ENCODE data around the gene PLK1. TPM values are rescaled to one million over a fixed set of nuclear protein-coding genes. Genes with fewer than 3 reads are reported as not detected.

Gene PLK1
- total and polyA plus RNA-seq, 2 of the 13 experiments (the other 11 are each of a cell fraction or from before 2014, with no cell fraction given): 71.5 to 76.3 TPM

DNA sequence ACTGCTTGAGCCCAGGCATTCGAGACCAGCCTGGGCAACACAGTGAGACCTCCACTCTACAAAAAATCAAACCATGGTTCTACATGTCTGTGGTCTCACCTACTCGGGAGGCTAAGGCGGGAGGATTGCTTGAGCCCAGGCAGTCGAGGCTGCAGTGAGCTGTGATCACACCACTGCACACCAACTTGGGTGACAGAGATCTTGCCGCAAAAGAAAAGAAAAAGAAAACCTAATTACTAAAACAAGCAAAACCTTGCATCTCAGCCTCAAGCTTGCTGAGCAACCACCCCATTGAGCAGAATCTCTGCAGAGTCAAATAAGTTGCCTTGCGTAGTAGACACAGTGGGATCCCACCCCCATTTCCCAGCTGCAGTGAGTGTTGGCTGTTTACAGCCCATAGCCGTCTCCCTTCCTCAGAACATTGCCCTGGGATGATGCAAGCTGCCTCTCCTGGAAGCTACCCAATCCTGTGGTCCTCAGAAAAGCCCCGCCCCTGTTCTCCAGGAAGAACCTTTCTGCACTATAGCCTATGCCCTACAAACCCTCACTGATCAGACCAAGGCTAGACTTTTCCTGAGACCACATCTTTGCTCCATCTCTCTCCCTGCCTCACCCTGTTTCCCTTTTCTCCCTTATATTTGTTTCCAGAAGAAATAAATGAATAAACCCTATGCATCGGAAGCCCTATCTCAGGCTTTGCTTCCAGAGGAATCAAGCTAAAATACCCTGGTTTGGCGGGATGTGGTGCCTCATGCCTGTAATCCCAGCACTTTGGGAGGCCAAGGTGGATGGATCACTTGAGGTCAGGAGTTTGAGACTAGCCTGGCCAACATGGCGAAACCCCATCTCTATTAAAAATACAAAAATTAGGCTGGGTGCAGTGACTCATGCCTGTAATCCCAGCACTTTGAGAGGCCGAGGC is 51.1 kb downstream of the PLK1 start (continued):
- TF ChIP-seq, protein P1, sequence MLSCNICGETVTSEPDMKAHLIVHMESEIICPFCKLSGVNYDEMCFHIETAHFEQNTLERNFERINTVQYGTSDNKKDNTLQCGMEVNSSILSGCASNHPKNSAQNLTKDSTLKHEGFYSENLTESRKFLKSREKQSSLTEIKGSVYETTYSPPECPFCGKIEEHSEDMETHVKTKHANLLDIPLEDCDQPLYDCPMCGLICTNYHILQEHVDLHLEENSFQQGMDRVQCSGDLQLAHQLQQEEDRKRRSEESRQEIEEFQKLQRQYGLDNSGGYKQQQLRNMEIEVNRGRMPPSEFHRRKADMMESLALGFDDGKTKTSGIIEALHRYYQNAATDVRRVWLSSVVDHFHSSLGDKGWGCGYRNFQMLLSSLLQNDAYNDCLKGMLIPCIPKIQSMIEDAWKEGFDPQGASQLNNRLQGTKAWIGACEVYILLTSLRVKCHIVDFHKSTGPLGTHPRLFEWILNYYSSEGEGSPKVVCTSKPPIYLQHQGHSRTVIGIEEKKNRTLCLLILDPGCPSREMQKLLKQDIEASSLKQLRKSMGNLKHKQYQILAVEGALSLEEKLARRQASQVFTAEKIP (CRISPR knock-in tag; IDR thresholded peaks at IDR 0.05; ENCODE audit: borderline replicate concordance): no peak
- TF ChIP-seq ZNF546 (CRISPR knock-in tag; conservative IDR thresholded peaks at IDR 0.05) (no peak), ZNF230 (CRISPR knock-in tag; IDR thresholded peaks at IDR 0.05) (0 out of 2 replicates have a peak, but pooled peaks have one; percentile 45), MED13 (CRISPR knock-in tag; IDR thresholded peaks at IDR 0.05) (no peak), ZNF350 (CRISPR knock-in tag; IDR thresholded peaks at IDR 0.05; ENCODE audit: borderline replicate concordance, low read depth) (0 out of 2 replicates have a peak, but pooled peaks have one; percentile 39), POLR2A (IDR thresholded peaks at IDR 0.05; ENCODE audit: insufficient read depth in 1 of 2, low read depth in 2 of 2, low read length in 2 of 2) (peak in 1 of 2 experiments; percentile 34; a peak in 1 of 4 replicates), ZNF776 (CRISPR knock-in tag; IDR thresholded peaks at IDR 0.05) (no peak), GTF3A (CRISPR knock-in tag; conservative IDR thresholded peaks at IDR 0.05) (no peak), ZNF761 (CRISPR knock-in tag; conservative IDR thresholded peaks at IDR 0.05) (no peak), TBL1XR1 (IDR thresholded peaks at IDR 0.05; ENCODE audit: borderline replicate concordance, low read length, partially characterized antibody) (no peak), LCORL (IDR thresholded peaks at IDR 0.05) (no peak), LCORL (CRISPR knock-in tag; IDR thresholded peaks at IDR 0.05) (0 out of 2 replicates have a peak, but pooled peaks have one; percentile 43), ZNF292 (CRISPR knock-in tag; IDR thresholded peaks at IDR 0.05; ENCODE audit: borderline replicate concordance, low read depth) (peak; percentile 63; the same call in 1 of the 2 replicates), TOPORS (CRISPR knock-in tag; IDR thresholded peaks at IDR 0.05) (no peak), ZNF441 (CRISPR knock-in tag; IDR thresholded peaks at IDR 0.05; ENCODE audit: borderline replicate concordance) (no peak)
- TF ChIP-seq, protein P2, sequence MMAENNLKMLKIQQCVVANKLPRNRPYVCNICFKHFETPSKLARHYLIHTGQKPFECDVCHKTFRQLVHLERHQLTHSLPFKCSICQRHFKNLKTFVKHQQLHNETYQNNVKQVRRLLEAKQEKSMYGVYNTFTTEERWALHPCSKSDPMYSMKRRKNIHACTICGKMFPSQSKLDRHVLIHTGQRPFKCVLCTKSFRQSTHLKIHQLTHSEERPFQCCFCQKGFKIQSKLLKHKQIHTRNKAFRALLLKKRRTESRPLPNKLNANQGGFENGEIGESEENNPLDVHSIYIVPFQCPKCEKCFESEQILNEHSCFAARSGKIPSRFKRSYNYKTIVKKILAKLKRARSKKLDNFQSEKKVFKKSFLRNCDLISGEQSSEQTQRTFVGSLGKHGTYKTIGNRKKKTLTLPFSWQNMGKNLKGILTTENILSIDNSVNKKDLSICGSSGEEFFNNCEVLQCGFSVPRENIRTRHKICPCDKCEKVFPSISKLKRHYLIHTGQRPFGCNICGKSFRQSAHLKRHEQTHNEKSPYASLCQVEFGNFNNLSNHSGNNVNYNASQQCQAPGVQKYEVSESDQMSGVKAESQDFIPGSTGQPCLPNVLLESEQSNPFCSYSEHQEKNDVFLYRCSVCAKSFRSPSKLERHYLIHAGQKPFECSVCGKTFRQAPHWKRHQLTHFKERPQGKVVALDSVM (CRISPR knock-in tag; IDR thresholded peaks at IDR 0.05): peak; percentile 90
- TF ChIP-seq, protein P3, sequence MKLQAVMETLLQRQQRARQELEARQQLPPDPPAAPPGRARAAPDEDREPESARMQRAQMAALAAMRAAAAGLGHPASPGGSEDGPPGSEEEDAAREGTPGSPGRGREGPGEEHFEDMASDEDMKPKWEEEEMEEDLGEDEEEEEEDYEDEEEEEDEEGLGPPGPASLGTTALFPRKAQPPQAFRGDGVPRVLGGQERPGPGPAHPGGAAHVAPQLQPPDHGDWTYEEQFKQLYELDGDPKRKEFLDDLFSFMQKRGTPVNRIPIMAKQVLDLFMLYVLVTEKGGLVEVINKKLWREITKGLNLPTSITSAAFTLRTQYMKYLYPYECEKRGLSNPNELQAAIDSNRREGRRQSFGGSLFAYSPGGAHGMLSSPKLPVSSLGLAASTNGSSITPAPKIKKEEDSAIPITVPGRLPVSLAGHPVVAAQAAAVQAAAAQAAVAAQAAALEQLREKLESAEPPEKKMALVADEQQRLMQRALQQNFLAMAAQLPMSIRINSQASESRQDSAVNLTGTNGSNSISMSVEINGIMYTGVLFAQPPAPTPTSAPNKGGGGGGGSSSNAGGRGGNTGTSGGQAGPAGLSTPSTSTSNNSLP (IDR thresholded peaks at IDR 0.05; ENCODE audit: low read depth, low read length): no peak
- TF ChIP-seq, protein P4, sequence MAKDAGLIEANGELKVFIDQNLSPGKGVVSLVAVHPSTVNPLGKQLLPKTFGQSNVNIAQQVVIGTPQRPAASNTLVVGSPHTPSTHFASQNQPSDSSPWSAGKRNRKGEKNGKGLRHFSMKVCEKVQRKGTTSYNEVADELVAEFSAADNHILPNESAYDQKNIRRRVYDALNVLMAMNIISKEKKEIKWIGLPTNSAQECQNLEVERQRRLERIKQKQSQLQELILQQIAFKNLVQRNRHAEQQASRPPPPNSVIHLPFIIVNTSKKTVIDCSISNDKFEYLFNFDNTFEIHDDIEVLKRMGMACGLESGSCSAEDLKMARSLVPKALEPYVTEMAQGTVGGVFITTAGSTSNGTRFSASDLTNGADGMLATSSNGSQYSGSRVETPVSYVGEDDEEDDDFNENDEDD (CRISPR knock-in tag; IDR thresholded peaks at IDR 0.05; ENCODE audit: borderline replicate concordance): no peak
- TF ChIP-seq, protein P5, sequence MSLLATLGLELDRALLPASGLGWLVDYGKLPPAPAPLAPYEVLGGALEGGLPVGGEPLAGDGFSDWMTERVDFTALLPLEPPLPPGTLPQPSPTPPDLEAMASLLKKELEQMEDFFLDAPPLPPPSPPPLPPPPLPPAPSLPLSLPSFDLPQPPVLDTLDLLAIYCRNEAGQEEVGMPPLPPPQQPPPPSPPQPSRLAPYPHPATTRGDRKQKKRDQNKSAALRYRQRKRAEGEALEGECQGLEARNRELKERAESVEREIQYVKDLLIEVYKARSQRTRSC (CRISPR knock-in tag; IDR thresholded peaks at IDR 0.05; ENCODE audit: low read depth): 0 out of 2 replicates have a peak, but pooled peaks have one; percentile 53

Measured in HepG2 (cell line).